H1 (cell line): Measurements from ENCODE around the gene TIMM22. TPM values are rescaled to one million over a fixed set of nuclear protein-coding genes. Genes with fewer than 3 reads are reported as not detected.

Source experiments
- CTCF ChIA-PET: fragments of 300-600 bp; sonication (Branson Sonifier 250); formaldehyde crosslinking; loops from one replicate; lab custom pipeline; 2021; ENCODE audit not compliant: partially characterized antibody; lab: Charles Lee
- POLR2A ChIA-PET: fragments of 300-600 bp; sonication (Branson Sonifier 250); formaldehyde crosslinking; loops from one replicate; lab custom pipeline; 2021; ENCODE audit warnings: inconsistent platforms; ENCODE audit not compliant: partially characterized antibody; lab: Charles Lee
- DNase-seq, 2 experiments: peaks; one replicate each; pipeline versions ENCODE4 v3.0.0 to v3.0.0-alpha.2; 2010 to 2022; ENCODE audit warnings: low spot score in 2 of 2, low read depth in 1 of 2, mixed read lengths in 1 of 2
- FAIRE-seq: peaks from 2 replicates; lab custom pipeline; 2011; peaks lifted over from hg19 to GRCh38; lab: Jason Lieb, UNC
- H2AFZ ChIP-seq: 2 replicates; pipeline ENCODE4 v1.8.1; 2012; ENCODE audit warnings: low read length, inconsistent platforms
- H2AK5ac ChIP-seq: 2 replicates; pipeline ENCODE4 v1.6.1; 2013; ENCODE audit warnings: low read depth, low read length
- H2BK120ac ChIP-seq: replicated peaks from 2 replicates; pipeline ENCODE3; 2013; ENCODE audit warnings: low read depth, low read length, inconsistent platforms
- H2BK12ac ChIP-seq: 2 replicates; pipeline ENCODE4 v1.6.1; 2013; ENCODE audit warnings: low read depth, low read length
- H2BK15ac ChIP-seq: 2 replicates; pipeline ENCODE4 v1.6.1; 2013; ENCODE audit warnings: low read length
- H2BK20ac ChIP-seq: 2 replicates; pipeline ENCODE4 v1.6.1; 2013; ENCODE audit warnings: low read length
- H2BK5ac ChIP-seq: 2 replicates; pipeline ENCODE4 v1.6.1; 2013; ENCODE audit warnings: low read depth, low read length
- H3K14ac ChIP-seq: 2 replicates; pipeline ENCODE4 v1.6.1; 2013; ENCODE audit warnings: inconsistent platforms; ENCODE audit not compliant: insufficient read length
- H3K18ac ChIP-seq: 2 replicates; pipeline ENCODE4 v1.6.1; 2013; ENCODE audit warnings: low read length; ENCODE audit errors: extremely low read depth
- H3K23ac ChIP-seq: 2 replicates; pipeline ENCODE4 v1.6.1; 2013; ENCODE audit warnings: inconsistent platforms; ENCODE audit not compliant: insufficient read length
- H3K23me2 ChIP-seq: 2 replicates; pipeline ENCODE4 v1.6.1; 2013; ENCODE audit warnings: low read depth, low read length
- H3K27ac ChIP-seq: 2 replicates; pipeline ENCODE4 v1.6.1; 2011; ENCODE audit warnings: low read depth, low read length, inconsistent platforms
- H3K27me3 ChIP-seq, 4 experiments: replicated peaks in 1 of 4; 1 replicate in 1 of 4; 2 replicates in 3 of 4; pipeline versions ENCODE4 v1.6.1 to v1.8.1; 2011 to 2013; ENCODE audit warnings: low read length in 3 of 4, mild to moderate bottlenecking in 3 of 4, inconsistent platforms in 2 of 4, mixed read lengths in 2 of 4, moderate library complexity in 1 of 4; ENCODE audit not compliant: control insufficient read depth in 3 of 4, insufficient read depth in 3 of 4; ENCODE audit errors: extremely low read depth in 1 of 4
- H3K36me3 ChIP-seq, 4 experiments: 2 replicates each; pipeline versions ENCODE4 v1.6.1 to v1.8.1; 2011 to 2013; ENCODE audit warnings: mild to moderate bottlenecking in 4 of 4, low read length in 3 of 4, moderate library complexity in 2 of 4, control low read depth in 1 of 4, inconsistent platforms in 1 of 4; ENCODE audit not compliant: insufficient read depth in 4 of 4, control insufficient read depth in 2 of 4
- H3K4ac ChIP-seq: replicated peaks from 2 replicates; pipeline ENCODE3; 2013; ENCODE audit warnings: low read length, low read depth, mixed read lengths, inconsistent platforms; ENCODE audit not compliant: insufficient read length
- H3K4me1 ChIP-seq, 4 experiments: replicated peaks in 1 of 4; 1 replicate in 1 of 4; 2 replicates in 3 of 4; pipeline versions ENCODE4 v1.6.1 to v1.8.1; 2011 to 2013; ENCODE audit warnings: low read length in 3 of 4, inconsistent platforms in 2 of 4, mixed read lengths in 1 of 4; ENCODE audit not compliant: insufficient read depth in 4 of 4, control insufficient read depth in 3 of 4
- H3K4me2 ChIP-seq, 2 experiments: 2 replicates each; pipeline versions ENCODE4 v1.6.1 to v1.8.1; 2011 to 2013; ENCODE audit warnings: low read depth in 2 of 2, low read length in 2 of 2, control low read depth in 1 of 2, inconsistent platforms in 1 of 2, mild to moderate bottlenecking in 1 of 2; ENCODE audit not compliant: insufficient read depth in 1 of 2
- H3K4me3 ChIP-seq, 4 experiments: fragments of 200-600, 300-600 bp in 1 of 4; sonication (generic), shearing (Covaris generic), sonication (Bioruptor Twin) in 1 of 4; 2 replicates each; pipeline versions ENCODE4 v1.5.1 to v1.8.1; 2011 to 2016; ENCODE audit warnings: low read length in 4 of 4, low read depth in 3 of 4, control low read depth in 2 of 4, inconsistent platforms in 2 of 4, mild to moderate bottlenecking in 2 of 4, mixed read lengths in 1 of 4, moderate library complexity in 1 of 4; ENCODE audit not compliant: insufficient read depth in 2 of 4; ENCODE audit errors: extremely low read depth in 1 of 4
- H3K56ac ChIP-seq: replicated peaks from 2 replicates; pipeline ENCODE3; 2013; ENCODE audit warnings: low read depth, mild to moderate bottlenecking, mixed read lengths, low read length, inconsistent platforms; ENCODE audit not compliant: insufficient read length
- H3K79me1 ChIP-seq: 2 replicates; pipeline ENCODE4 v1.6.1; 2013; ENCODE audit warnings: low read depth, low read length, control low read depth
- H3K79me2 ChIP-seq, 2 experiments: 2 replicates each; pipeline versions ENCODE4 v1.6.1 to v1.8.1; 2012 to 2013; ENCODE audit warnings: low read length in 2 of 2, mild to moderate bottlenecking in 2 of 2, inconsistent platforms in 1 of 2; ENCODE audit not compliant: insufficient read depth in 2 of 2, control insufficient read depth in 1 of 2
- H3K9ac ChIP-seq, 4 experiments: replicated peaks in 1 of 4; 1 replicate in 1 of 4; 2 replicates in 3 of 4; pipeline versions ENCODE4 v1.6.1 to v1.8.1; 2011 to 2013; ENCODE audit warnings: low read depth in 3 of 4, low read length in 3 of 4, control low read depth in 2 of 4, mild to moderate bottlenecking in 2 of 4, moderate library complexity in 2 of 4, inconsistent platforms in 1 of 4; ENCODE audit errors: extremely low read depth in 1 of 4
- H3K9me3 ChIP-seq, 2 experiments: 2 replicates each; pipeline versions ENCODE4 v1.6.1 to v1.8.1; 2012 to 2013; ENCODE audit warnings: mild to moderate bottlenecking in 2 of 2, moderate library complexity in 2 of 2, control low read depth in 1 of 2, inconsistent platforms in 1 of 2, low read depth in 1 of 2, low read length in 1 of 2, mixed read lengths in 1 of 2; ENCODE audit not compliant: insufficient read depth in 2 of 2
- H4K20me1 ChIP-seq, 2 experiments: replicated peaks in 1 of 2; 2 replicates each; pipeline versions ENCODE3 to v1.8.1; 2011 to 2013; ENCODE audit warnings: inconsistent platforms in 2 of 2, low read length in 2 of 2, mild to moderate bottlenecking in 1 of 2; ENCODE audit not compliant: insufficient read depth in 2 of 2, control insufficient read depth in 1 of 2
- H4K5ac ChIP-seq: 2 replicates; pipeline ENCODE4 v1.6.1; 2013; ENCODE audit warnings: low read length, low read depth, mixed read lengths, inconsistent platforms; ENCODE audit not compliant: insufficient read length
- H4K8ac ChIP-seq: 2 replicates; pipeline ENCODE4 v1.8.0; 2013; ENCODE audit warnings: mild to moderate bottlenecking, moderate library complexity, low read length, inconsistent platforms; ENCODE audit not compliant: insufficient read depth; ENCODE audit errors: extremely low read depth
- H4K91ac ChIP-seq: replicated peaks from 2 replicates; pipeline ENCODE3; 2013; ENCODE audit warnings: low read length, mixed read lengths, inconsistent platforms; ENCODE audit not compliant: insufficient read length
- ASH2L ChIP-seq: fragments of 200-600, 300-600 bp; sonication (generic); IDR thresholded peaks from one replicate; pipeline ENCODE4 v1.7.1; 2017; ENCODE audit warnings: low read length
- ATF2 ChIP-seq: IDR thresholded peaks from 2 replicates; pipeline ENCODE4 v1.6.1; 2012; ENCODE audit warnings: low read length, inconsistent platforms
- ATF3 ChIP-seq: IDR thresholded peaks from 2 replicates; pipeline ENCODE4 v1.6.1; 2011; ENCODE audit warnings: low read depth, mild to moderate bottlenecking, low read length; ENCODE audit not compliant: insufficient read depth
- BRCA1 ChIP-seq: IDR thresholded peaks from 2 replicates; pipeline ENCODE4 v1.6.1; 2012; ENCODE audit warnings: low read depth, low read length, improper control_type of control experiment
- E2F6 ChIP-seq: IDR thresholded peaks from 2 replicates; pipeline ENCODE4 v1.6.1; 2012; ENCODE audit warnings: inconsistent platforms
- EZH2 ChIP-seq: fragments of 200-600 bp; sonication (generic); IDR thresholded peaks from 2 replicates; pipeline ENCODE4 v1.7.1; 2012; ENCODE audit warnings: low read depth, mild to moderate bottlenecking, moderate library complexity, low read length, inconsistent platforms; ENCODE audit not compliant: severe bottlenecking
- RXRA ChIP-seq: IDR thresholded peaks from 2 replicates; pipeline ENCODE4 v1.6.1; 2011; ENCODE audit warnings: low read depth, mild to moderate bottlenecking, low read length, moderate library complexity; ENCODE audit not compliant: insufficient read depth
- SIRT6 ChIP-seq: IDR thresholded peaks from one replicate; pipeline ENCODE4 v1.7.1; 2012; ENCODE audit warnings: low read length, inconsistent platforms
- SIX5 ChIP-seq: IDR thresholded peaks from 2 replicates; pipeline ENCODE4 v1.6.1; 2011; ENCODE audit warnings: mild to moderate bottlenecking, low read depth, low read length
- SRF ChIP-seq: IDR thresholded peaks from 2 replicates; pipeline ENCODE4 v1.6.1; 2011; ENCODE audit warnings: mild to moderate bottlenecking, low read depth, low read length, moderate library complexity
- TAF1 ChIP-seq: IDR thresholded peaks from 2 replicates; pipeline ENCODE4 v1.6.1; 2011; ENCODE audit warnings: mild to moderate bottlenecking, low read depth, low read length
- WGBS, 2 experiments: shearing (Covaris generic) in 1 of 2; methylation state at CpG; one replicate each; pipeline versions ENCODE4 v1.1.6 to v1.1.7; 2013 to 2015; ENCODE audit warnings: low lambda C conversion rate in 2 of 2, mixed read lengths in 2 of 2, inconsistent platforms in 1 of 2, low coverage in 1 of 2, missing lambda C conversion rate in 1 of 2; ENCODE audit not compliant: insufficient replicate concordance in 2 of 2, insufficient coverage in 1 of 2, insufficient read length in 1 of 2; ENCODE audit errors: extremely low coverage in 1 of 2, missing lambda C conversion rate in 1 of 2; 5-methylcytosine and 5-hydroxymethylcytosine counted together
- polyA plus RNA-seq, 7 experiments: library from polyadenylated mRNA; depleted of rRNA in 3 of 7; stranded (reverse) in 5 of 7; unstranded in 2 of 7; fragments of >200 nt in 5 of 7; fragments of 200-250 nt in 2 of 7; gene quantifications; 1 replicate in 5 of 7; 2 replicates in 1 of 7; 4 replicates in 1 of 7; pipeline versions ENCODE4 v1.2.1 to v1.2.3, GENCODE V29; 2011 to 2013; ENCODE audit warnings: missing spikeins in 2 of 7, mixed read lengths in 2 of 7
- total RNA-seq: library from RNA; stranded (reverse); fragmentation: NEBNext Ultra II Directional; extraction: Animal tissue kit (Norgen Biotek cat#: 25700); gene quantifications from 2 replicates; pipeline ENCODE4 v1.2.1, GENCODE V29; 2021

Gene TIMM22
- total and polyA plus RNA-seq, 2 of the 8 experiments (the other 6 are each of a cell fraction or from before 2014, with no cell fraction given), result 13.8 to 17.4 TPM

GRCh38 chr17:1019451-1019850 is 22.5 kb downstream of the TIMM22 start:
- DNase-seq, result no peak
- Histone ChIP-seq H3K4me2 (no peak overlapping the region), H2AK5ac (no peak overlapping the region), H3K27ac (no peak overlapping the region), H4K8ac (no peak overlapping the region), H3K9ac (no peak overlapping the region), H4K20me1 (peaks cover 0 to 2% of the 10 kb centered on the region in 2 experiments), H4K5ac (no peak overlapping the region), H2BK12ac (no peak overlapping the region), H2BK5ac (no peak overlapping the region), H3K9me3 (no peaks in the 10 kb centered on the region), H3K23ac (no peak overlapping the region), H3K4me3 (no peak overlapping the region), H3K4ac (no peak overlapping the region), H4K91ac (no peak overlapping the region), H3K56ac (no peak overlapping the region), H3K79me1 (no peaks in the 10 kb centered on the region), H3K79me2 (no peaks in the 10 kb centered on the region), H3K23me2 (no peaks in the 10 kb centered on the region), H2AFZ (no peak overlapping the region), H2BK15ac (no peak overlapping the region), H3K18ac (no peak overlapping the region), H3K4me1 (no peaks in the 10 kb centered on the region), H2BK20ac (no peak overlapping the region), H3K36me3 (no peaks in the 10 kb centered on the region), H3K14ac (no peak overlapping the region), H2BK120ac (no peak overlapping the region), H3K27me3 (no peaks in the 10 kb centered on the region)
- CTCF ChIA-PET, result interaction anchor here (4.7 kb wide), 1 partner anchor 38 kb away, joined by 29 read pairs; no protein-coding TSS in a partner anchor
- POLR2A ChIA-PET, result interaction anchor here (0.8 kb wide), 1 partner anchor 18 kb away, joined by 3 read pairs; no protein-coding TSS in a partner anchor
- no peak for FAIRE-seq
- 86% methylated on average over 8 of the region's 10 CpGs; no CpG with 5 or more reads in 1 of the 2 experiments for WGBS, 2 experiments
- TF ChIP-seq SIRT6 (no peak), ATF2 (no peak), ATF3 (no peak), EZH2 (no peak), TAF1 (no peak), SRF (no peak), E2F6 (no peak), BRCA1 (no peak), ASH2L (no peak), RXRA (no peak), SIX5 (no peak)
